LNCaP clone FGC (cell line): ENCODE data around the gene CRYBG3.
A peak's percentile ranks its signal among the peaks of the same experiment; 100 is the strongest.

Source experiments
- DNase-seq: peaks from one replicate; pipeline ENCODE4 v3.0.0-alpha.2; 2011; ENCODE audit warnings: low read depth
- H3K4me3 ChIP-seq: 2 replicates; pipeline ENCODE4 v1.5.1; 2011; ENCODE audit warnings: mild to moderate bottlenecking, low read depth, low read length, control low read depth
- CTCF ChIP-seq: IDR thresholded peaks from 2 replicates; pipeline ENCODE4 v1.5.1; 2012; ENCODE audit warnings: mild to moderate bottlenecking; ENCODE audit not compliant: control insufficient read depth, insufficient read depth; ENCODE audit errors: extremely low read depth

Gene CRYBG3

GRCh38 chr3:97992547-97993173, 170.8 kb downstream of the CRYBG3 start:
- DNase-seq = no peak
- no peak for TF ChIP-seq CTCF

GRCh38 chr3:97993526-97993925, 171.7 kb downstream of the CRYBG3 start:
- peak overlapping the region; percentile 13; the same call in 1 of the 2 replicates for H3K4me3 ChIP-seq
- no peak for DNase-seq
- no peak for TF ChIP-seq CTCF

More at GRCh38 chr3:97992547-97993173, 170.8 kb downstream of the CRYBG3 start:
- no peak overlapping the region for H3K4me3 ChIP-seq

- DNase-seq = peak; percentile 72
- TF ChIP-seq CTCF = no peak
- 0 out of 2 replicates have a peak overlapping the region, but pooled peaks have one; percentile 3 for H3K4me3 ChIP-seq
These were observed 172.6 kb downstream of the CRYBG3 start for GRCh38 chr3:97994328-97994945.
